ENCODE measurements around the gene RASIP1. TPM values are rescaled to one million over a fixed set of nuclear protein-coding genes. Genes with fewer than 3 reads are reported as not detected.
"Not testable (repeated sequence)": the region's sequence is repeated elsewhere in the genome, so short reads cannot be mapped to it uniquely, and the experiment has no call there.

RASIP1 gene
- total RNA-seq, 1 donor from 2014 or later, result 3.1 TPM

DNA sequence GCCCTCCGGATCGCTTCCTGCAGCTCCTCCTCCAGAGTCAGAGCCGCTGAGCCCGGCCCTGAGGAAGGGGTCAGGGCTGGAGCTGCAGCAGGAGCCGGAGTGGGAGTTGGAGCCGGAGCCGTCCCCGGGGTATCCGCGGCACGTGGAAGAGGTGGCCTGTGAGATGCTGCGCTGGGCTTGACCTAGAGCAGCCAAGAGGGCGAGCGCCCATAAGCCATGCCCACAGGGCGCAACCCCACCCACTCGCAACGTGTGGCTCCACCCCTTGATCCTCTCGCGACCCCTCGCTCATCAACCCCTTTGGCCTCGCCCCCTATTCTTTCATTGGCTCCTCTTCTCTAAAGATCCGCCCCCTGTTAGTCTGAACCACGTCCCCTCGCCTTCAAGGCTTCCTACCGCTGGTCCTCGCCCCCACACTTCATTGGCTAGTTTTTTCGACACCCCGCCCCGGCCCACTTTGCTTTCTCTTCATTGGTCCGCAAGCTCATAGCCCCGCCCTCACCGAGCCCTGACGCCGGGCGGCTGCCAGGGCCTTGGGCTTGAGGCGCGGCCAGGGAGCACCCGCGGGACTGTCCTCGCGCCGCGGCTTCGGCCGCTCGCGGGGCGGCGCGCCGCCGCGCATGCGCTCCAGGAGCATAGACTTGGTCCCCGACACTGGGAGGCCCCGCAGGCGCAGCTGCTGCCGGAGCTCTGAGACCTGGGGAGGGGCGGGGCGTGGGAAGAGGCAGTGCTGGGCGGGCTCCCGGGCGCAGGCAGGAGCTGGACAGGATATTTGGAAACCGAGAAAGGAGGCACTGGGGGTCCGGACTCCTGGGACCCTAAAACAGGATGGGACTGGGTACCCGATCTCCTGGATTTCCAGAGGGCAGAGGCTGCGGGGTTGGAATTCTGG is 26.3 kb downstream of the RASIP1 start:
- ATAC-seq, result peak; percentile 91

DNA sequence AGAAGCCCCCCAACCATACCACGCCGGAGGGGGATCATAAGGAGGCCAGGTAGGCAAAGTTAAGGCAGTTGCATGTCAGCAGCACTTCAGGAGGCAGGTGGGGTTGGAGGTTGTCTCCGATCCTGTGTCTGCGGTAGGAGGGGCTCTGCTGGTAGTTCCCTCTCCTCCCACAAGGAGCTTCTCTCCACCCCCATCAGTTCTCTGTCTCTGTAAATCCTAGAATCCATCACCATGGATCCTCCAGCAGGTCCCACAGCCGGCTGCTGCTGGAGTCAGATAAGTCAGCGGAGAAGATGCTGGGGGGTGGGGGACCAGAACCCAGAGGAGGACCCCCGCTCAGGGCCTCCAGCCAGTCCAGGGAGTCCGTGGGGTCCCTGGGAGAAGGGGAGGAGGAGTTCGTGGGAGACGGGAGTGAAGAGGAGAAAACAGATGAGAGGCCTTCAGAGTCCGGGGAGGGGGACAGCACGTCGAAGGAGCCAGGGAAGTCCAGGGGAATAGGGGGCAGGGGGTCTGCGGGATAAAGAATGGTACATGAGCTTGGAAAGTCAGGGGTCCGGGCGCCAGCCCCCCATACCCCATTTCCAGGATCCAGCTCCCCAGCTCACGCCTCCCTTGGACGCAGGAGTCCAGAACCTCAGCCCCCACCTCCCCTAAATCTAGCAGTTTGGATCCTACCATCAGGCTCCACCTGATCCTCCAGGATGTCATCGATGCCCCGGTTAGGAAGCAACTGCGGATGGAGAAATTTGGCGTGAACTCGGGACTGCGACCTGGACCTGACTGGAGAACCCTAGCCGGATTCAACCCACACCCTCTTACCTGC is 27.2 kb downstream of the RASIP1 start:
- no peak for ATAC-seq
- DNase-seq (ENCODE audit: low spot score), result no peak

More for the DNA sequence above, 26.3 kb downstream of the RASIP1 start:
- peak; percentile 99 for DNase-seq (ENCODE audit: low spot score)

DNA sequence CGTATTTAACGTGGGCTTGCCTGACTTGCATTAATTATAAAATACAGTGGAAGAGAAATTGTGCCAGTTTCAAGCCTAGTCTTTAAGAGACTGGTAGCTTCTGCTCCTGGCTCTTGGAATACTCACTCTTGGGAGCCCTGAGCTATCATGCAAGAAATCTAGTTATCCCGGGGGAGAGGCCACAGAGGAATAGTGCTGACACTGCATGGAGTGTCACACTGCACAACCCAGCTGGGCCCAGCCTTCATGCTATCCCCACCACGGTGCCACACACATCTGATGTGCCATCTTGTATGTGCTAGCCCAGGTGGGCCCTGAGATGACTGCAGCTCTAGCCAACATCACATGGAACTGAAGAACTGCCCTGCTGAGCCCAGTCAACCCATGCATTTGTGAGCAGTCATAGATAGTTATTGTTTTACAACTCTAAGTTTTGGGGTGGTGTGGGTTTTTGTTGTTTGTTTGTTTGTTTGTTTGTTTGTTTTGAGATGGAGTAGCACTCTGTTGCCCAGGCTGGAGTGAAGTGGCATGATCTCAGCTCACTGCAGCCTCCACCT is 29.2 kb downstream of the RASIP1 start:
- DNase-seq (ENCODE audit: low spot score) (no peak), ATAC-seq (no peak)

DNA sequence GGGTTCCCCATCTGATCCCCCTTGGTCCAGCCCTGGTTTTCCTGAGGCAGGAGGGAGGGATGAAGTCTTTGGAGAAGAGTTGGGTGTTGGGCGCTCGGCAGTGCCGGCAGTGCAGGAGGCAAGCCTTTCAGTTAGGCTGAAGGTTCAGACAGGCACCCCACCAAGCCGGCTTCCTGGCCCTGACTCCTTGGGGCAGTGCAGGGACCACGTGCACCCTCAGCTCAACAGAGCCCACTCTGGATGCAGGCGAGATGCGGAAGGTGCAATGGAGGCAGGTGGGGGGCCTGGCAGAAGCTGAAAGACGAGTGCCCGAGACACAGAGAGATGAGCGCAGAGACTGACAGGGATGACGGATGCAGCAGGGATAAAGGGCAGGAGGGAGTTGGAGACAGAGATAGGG is 31.9 kb downstream of the RASIP1 start:
- ATAC-seq (no peak), DNase-seq (ENCODE audit: low spot score) (no peak)

DNA sequence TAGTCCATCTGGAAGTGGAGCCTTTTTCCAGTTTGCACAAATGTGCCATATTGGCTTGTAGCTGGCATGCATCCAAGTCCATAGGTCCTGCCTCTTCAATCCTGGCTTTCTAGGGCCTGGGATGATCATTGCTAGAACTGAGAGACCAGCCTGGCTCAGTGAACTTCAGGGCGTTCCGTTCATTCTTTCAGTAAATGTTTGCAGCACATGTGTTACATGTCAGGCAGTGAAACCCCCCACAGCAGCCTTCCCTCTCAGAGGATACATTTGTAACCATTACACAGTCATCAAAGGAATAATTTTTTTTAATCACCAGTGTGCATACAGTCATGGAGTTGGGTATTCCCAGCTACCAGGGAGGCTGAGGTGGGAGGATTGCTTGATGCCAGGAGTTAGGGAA is 35.0 kb downstream of the RASIP1 start:
- DNase-seq (ENCODE audit: low spot score) (no peak), ATAC-seq (no peak)

DNA sequence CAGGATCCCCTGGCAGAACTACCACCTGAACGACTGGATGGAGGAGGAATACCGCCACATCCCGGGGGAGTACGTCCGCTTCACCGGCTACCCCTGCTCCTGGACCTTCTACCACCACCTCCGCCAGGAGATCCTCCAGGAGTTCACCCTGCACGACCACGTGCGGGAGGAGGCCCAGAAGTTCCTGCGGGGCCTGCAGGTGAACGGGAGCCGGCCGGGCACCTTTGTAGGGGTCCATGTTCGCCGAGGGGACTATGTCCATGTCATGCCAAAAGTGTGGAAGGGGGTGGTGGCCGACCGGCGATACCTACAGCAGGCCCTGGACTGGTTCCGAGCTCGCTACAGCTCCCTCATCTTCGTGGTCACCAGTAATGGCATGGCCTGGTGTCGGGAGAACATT is 37.1 kb downstream of the RASIP1 start:
- DNase-seq (ENCODE audit: low spot score), result no peak
- no peak for ATAC-seq

DNA sequence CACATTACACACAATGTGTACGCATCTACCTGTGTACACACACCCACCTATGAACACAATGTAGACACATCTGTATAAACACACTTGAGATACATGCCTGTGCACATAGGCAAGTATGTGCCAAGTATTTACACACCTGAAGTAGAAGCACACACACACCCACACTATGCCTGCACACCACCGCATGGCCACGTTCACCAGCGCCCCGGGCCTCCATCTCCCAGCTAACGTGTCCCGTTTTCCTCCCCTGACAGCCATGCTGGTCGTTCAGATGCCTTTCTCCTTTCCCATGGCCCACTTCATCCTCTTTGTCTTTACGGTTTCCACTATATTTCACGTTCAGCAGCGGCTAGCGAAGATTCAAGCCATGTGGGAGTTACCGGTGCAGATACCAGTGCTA is 37.7 kb downstream of the RASIP1 start:
- DNase-seq (ENCODE audit: low spot score) (no peak), ATAC-seq (no peak)

DNA sequence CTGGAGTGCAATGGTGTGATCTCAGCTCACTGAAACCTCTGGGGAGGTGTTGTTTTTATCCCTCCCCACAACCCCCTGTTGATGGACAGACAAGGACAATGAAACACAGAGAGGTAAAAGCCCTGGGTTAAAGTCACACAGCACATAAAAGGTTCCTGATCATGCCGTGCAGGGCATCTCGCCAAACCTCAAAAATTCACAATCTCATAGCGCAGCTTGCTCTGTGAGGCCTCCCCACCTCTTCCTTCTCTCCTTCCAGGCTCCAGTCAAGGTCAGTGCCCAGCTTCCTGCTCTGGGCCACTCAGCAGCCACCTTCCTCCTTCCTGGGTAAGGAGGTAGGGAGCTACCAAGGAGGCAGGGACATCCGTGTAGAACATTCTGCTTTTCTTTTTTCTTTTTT is 42.4 kb downstream of the RASIP1 start:
- peak; percentile 36 for ATAC-seq
- no peak for DNase-seq (ENCODE audit: low spot score)

DNA sequence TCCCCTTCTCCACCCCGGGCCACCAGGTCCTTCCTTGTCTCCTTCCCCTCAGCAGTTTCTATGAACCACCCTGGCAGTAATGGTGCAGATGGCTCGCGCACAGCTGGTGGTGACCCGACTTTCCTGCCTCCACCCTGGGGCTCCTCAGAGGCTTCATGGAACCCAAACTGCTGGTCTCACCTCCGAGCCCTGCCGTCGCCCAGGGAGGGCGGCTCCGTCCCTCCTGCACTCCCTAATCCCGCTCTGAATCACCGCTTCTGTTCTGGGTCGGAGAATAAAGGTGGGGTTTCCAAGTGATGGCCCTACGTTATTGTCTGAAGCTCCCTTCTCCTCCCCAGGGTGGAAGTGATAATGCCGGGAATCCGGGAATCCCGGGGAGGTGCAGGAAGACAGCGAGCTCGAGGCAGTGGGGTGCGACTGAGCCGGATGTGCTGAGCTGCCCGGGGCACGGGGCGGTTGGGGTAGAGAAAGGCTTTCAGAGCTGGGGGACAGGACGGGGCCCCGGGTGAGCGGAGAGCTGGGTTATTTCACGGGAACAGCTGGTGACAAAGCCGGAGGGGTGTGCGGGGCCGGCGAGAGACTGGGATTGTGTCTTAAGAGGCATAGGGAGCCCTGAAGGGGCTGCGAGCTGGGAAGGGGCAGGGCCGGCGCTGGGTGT is 43.9 kb downstream of the RASIP1 start:
- ATAC-seq, result peak; percentile 35
- no peak for DNase-seq (ENCODE audit: low spot score)

DNA sequence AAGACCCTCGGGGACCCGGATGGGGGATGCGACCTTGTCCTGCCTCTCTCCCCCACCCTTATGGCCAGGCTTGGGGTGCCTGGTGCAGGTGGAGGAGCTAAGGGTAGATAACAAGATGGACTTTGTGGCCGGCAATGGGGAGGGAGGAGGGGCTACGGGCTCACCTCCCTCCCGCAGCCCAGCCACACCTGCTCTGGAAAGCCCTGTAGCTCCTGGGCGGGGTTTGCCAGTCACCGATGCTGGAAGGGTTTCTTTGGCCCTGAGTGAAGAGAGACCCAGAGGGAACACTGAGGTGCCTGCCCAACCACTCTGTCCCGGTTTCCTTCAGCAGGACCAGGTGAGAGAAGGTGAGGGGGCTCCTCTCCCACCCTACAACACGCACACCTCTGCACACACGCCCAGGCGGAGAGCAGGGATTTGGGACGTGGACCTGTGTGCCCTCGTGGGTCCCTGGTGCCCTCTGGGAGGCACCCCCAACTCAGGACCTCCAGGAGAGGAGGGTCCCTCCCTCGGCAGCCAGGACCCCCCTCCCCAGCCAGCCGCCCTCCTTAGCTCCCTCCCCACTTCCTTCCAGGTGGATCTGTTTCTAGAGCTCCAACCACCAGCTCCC is 44.6 kb downstream of the RASIP1 start, which contains the start of gene FUT2:
TSS of gene FUT2 (plus strand) at position 229 of the 610 bp plus-strand sequence. CDS start 6,986 bp downstream, outside the sequence.
- ATAC-seq (peak; percentile 59), DNase-seq (ENCODE audit: low spot score) (no peak)

DNA sequence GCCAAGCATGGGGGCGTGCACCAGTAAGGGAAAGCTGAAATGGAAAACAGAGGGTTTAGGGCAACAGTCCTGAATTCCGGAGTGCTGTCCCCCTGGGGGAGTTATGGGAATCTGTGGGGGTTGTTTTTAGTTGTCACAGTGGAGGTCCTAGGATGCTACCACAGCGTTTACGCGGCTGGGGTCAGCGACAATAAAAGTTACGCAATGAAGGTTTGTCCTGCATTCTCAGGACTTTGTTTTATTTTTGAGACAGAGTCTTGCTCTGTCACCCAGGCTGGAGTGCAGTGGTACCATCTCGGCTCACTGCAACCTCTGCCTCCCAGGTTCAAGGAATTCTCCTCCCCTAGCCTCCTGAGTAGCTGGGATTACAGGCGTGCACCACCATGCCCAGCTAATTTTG is 46.8 kb downstream of the RASIP1 start:
- DNase-seq (ENCODE audit: low spot score), result not testable (repeated sequence)

DNA sequence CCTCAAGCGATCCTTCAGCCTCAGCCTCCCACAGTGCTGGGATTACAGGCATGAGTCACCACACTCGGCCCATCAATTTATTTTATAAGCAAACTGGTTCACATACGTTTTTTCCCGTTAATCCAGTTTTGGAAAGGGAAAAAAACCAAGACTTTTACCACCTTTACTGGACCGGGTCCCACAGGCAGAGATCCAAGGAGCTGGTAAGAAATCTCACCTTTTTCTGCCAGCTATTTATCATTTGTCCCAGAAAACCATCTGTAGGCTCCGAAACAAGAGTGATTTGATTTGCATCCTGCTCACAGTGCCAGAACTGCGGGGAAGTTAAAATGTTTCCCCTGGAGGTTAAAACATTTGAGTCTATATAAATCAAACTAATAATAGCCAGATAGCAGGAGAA is 51.0 kb downstream of the RASIP1 start:
- no peak for ATAC-seq
- no peak for DNase-seq (ENCODE audit: low spot score)

More for the DNA sequence above, 46.8 kb downstream of the RASIP1 start:
- ATAC-seq, result not testable (repeated sequence)

DNA sequence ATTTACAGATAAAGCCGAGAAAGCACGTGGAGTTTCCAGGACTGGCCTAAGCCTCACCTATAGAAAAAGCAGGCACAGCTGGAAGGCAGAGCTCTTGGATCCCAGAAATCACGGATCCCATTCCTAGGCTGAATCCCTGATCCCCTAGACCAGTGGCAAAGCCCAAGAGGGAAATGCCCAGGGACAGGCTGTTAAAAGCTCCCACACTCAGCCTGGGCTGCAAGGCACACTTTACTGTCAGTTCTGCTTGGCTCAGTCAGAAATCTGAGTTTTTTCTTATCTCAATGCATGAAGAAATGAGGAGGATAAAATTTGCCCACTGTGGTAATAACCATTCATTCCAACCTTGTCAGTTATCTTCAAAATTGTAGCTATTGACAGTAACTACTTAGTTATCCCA is 52.6 kb downstream of the RASIP1 start:
- DNase-seq (ENCODE audit: low spot score) (no peak), ATAC-seq (no peak)

DNA sequence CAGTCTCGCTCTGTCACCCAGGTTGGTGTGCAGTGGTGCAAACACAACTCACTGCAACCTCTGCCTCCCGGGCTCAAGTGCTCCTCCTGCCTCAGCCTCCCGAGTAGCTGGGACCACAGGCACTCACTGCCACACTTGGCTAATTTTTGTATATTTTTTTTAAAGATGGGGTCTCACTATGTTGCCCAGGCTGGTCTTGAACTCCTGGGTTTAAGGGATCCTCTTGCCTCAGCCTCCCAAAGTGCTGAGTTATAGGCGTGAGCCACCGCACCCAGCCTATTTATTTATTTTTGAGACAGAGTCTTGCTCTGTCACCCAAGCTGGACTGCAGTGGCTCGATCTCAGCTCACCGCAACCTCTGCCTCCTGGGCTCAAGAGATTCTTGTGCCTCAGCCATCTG is 53.8 kb downstream of the RASIP1 start:
- DNase-seq (ENCODE audit: low spot score); ATAC-seq: not testable (repeated sequence)

DNA sequence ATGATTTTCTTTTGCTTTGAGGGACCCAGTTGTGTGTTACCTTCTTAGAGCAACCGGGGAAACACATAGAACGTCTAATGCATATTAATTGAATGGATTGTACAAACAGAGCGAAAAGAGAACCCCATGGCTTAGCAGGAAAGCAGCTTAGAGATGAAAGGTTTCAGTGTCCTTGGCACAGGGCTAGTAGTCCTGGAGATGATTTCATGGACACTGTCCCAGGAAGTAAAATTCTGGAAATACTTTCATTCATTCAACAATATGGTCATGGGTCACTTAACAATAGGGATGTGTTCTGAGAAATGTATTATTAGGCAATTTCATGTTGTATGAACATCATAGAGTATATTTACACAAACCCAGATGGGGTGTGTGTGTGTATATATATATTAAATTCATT is 54.3 kb downstream of the RASIP1 start:
- ATAC-seq, result no peak
- no peak for DNase-seq (ENCODE audit: low spot score)

DNA sequence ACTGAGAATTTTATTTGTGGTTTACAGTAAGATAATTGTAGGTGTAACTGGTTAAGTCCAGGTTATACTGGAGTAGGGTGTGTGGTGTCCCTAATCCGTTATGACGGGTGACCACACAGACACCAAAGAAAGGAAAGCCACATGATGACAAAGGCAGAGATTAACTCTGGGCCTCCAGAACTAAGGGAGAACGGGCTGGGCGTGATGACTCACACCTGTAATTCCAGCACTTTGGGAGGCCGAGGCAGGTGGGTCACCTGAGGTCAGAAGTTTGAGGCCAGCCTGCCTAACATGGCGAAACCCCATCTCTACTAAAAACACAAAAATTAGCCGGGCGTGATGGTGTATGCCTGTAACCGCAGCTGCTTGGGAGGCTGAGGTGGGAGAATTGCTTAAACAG is 54.8 kb downstream of the RASIP1 start:
- ATAC-seq (no peak), DNase-seq (ENCODE audit: low spot score) (no peak)

DNA sequence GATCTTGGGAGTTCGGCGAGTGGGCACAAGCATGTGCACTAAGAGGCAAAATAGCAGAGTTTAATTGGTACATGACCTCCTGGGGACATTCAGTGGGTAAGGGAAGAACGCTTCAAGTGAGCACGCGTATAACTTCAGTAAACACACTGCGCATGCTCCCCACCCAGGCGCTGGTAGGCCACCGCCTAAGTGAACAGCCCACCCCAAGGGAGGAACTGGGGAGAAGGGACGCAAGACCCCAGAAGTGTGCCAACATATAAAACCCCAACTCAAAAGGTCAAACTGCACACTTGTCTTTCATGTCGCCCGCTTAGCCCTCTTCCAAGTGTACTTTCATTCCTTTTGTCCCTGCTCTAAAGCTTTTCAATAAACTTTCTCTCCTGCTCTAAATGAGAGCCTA is 57.1 kb downstream of the RASIP1 start:
- DNase-seq (ENCODE audit: low spot score) (no peak), ATAC-seq (peak; percentile 42)

DNA sequence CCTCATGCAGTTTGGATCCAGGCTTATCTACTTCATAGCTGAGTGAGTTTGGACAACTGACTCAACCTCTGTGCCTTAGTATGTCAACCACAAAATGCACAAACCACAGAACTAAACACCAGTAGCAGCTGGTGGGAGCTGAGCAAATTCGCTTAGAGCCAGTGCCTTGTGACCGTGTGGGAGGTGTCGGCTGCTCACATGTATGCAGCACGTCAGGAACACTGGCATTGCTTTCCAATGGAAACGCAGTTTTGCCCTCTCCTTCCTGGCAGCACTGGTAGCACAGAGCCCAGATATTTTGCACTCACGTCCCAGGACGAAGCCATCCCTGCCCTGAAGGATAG is 59.3 kb downstream of the RASIP1 start:
- ATAC-seq (no peak), DNase-seq (ENCODE audit: low spot score) (no peak)

DNA sequence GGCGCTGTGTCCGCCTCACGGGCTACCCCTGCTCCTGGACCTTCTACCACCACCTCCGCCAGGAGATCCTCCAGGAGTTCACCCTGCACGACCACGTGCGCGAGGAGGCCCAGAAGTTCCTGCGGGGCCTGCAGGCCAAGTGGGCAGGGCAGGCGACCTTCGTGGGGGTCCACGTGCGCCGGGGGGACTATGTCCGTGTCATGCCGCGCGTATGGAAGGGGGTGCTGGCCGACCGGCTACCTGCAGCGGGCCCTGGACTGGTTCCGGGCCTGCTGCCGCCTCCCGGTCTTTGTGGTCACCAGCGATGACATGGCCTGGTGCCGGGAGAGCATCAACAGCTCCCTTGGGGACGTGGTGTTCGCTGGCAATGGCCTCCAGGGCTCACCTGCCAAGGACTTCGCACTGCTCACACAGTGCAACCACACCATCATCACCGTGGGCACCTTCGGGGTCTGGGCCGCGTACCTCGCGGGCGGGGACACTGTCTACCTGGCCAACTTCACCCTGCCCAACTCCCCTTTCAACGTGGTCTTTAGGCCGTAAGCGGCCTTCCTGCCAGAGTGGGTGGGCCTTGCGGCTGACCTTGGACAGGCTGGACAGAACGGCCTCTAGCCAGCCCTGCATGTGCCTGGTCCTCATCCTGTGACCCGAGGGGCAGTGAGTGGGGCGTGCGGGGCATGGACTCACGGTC is 59.8 kb downstream of the RASIP1 start:
- ATAC-seq, result no peak
- no peak for DNase-seq (ENCODE audit: low spot score)

DNA sequence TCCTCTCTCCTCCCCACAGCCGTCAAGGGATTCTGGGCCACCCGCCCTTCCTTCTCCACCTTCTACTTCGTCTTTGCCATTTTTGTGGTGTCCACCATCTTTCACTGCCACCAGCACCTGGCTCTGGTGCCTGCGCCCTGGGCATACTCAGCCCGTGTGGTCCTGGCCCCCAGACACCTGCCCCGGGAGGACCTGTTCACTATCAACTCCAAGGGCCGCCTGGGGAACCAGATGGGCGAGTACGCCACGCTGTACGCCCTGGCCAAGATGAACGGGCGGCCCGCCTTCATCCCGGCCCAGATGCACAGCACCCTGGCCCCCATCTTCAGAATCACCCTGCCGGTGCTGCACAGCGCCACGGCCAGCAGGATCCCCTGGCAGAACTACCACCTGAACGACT is 60.4 kb downstream of the RASIP1 start:
- not testable (repeated sequence) for ATAC-seq; DNase-seq (ENCODE audit: low spot score)
